Measurements from ENCODE around the gene SP7.

SP7 gene

DNA sequence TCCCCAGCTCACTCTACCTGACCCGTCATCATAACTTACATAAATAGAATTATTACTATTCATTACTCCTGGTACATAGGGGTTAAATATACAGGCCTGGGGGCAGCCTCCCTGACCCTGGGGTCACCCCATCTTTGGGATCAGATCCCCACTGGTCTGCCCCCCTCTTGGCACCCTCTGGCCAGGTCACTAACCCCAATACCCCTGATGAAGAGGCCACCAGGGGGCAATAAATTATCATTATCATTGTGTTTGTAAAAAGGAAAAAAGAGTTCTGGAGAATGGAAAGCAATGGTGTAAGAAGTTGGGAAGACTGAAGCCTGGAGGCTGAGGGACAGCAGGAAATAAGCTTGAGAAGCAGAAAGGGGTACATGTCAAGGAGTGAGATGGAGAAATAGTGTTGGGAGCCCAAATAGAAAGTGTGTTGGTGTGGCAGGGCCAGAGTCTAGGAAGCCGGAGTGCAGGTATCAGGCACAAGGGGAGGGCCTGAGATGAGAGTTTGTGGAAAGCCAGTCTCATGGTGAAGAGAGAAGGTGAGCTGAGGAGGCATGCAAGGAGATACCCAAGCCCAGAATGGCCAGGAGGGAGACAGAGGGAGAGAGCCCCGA, 8.6 kb downstream of the SP7 start:
- H3K4me3 ChIP-seq (ENCODE audit: insufficient read length, low read depth), result no peak overlapping the region
- H3K27me3 ChIP-seq (ENCODE audit: insufficient read depth, insufficient read length), result peaks cover 31% of the 10 kb centered on the region
- no peaks in the 10 kb centered on the region for H3K36me3 ChIP-seq (ENCODE audit: insufficient read depth, insufficient read length, low read length)
- no peaks in the 10 kb centered on the region for H3K9me3 ChIP-seq (ENCODE audit: insufficient read depth, low read length)
- TF ChIP-seq SUZ12 (IDR thresholded peaks at IDR 0.05; ENCODE audit: extremely low read depth, insufficient read depth, insufficient read length), result no peak
- no peak for TF ChIP-seq YY1 (IDR thresholded peaks at IDR 0.05; ENCODE audit: insufficient read depth, insufficient read length)
- H3K4me1 ChIP-seq (ENCODE audit: insufficient read depth, insufficient read length), result peaks cover 12% of the 10 kb centered on the region
- no peak for DNase-seq (ENCODE audit: low read depth, low spot score)
- peak overlapping the region; percentile 52 for H3K9ac ChIP-seq (ENCODE audit: insufficient read length, low read depth)

DNA sequence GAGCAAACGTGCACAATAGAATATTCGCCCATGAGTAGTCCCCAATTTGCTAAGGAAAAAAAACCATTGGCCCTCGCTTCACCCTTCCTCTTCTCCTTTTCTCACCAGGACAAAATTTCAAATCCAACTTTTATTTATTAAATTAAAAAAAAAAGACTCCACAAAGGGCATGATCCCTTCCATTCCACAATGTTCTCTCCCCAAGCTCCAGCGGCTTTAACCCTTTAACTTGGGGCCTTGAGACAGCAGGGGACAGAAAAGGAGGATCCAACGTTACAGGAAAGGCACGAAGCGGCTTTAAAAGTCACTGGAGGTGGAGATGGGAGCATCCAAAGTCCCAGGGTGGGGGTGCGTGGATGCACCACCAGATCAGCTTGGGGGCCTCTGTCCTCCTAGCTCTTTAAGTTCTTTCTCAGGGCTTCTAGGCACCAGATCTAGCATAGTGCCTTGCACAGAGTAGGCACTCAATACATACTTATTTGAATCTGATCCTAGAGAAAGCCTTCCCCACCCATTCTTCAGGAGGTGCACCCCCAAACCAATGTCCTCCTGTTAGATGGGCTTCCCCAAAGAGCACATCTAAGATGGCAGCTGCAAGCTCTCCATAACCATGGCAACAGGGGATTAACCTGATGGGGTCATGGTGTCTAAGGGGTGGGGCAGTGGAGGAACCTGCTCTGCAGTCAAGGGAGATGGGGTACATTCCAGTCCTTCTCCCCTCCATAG, 9.5 kb downstream of the SP7 start:
- no peak for DNase-seq (ENCODE audit: low read depth, low spot score)
- Histone ChIP-seq H3K9ac (ENCODE audit: insufficient read length, low read depth) (peak overlapping the region; percentile 22), H3K4me1 (ENCODE audit: insufficient read depth, insufficient read length) (peaks cover 12% of the 10 kb centered on the region), H3K36me3 (ENCODE audit: insufficient read depth, insufficient read length, low read length) (no peaks in the 10 kb centered on the region), H3K9me3 (ENCODE audit: insufficient read depth, low read length) (no peaks in the 10 kb centered on the region), H3K4me3 (ENCODE audit: insufficient read length, low read depth) (no peak overlapping the region), H3K27me3 (ENCODE audit: insufficient read depth, insufficient read length) (peaks cover 31% of the 10 kb centered on the region)
- TF ChIP-seq SUZ12 (IDR thresholded peaks at IDR 0.05; ENCODE audit: extremely low read depth, insufficient read depth, insufficient read length) (no peak), ZNF274 (IDR thresholded peaks at IDR 0.05; ENCODE audit: low read depth, low read length) (no peak), YY1 (IDR thresholded peaks at IDR 0.05; ENCODE audit: insufficient read depth, insufficient read length) (no peak)

- peak overlapping the region; percentile 79 for H3K9ac ChIP-seq (ENCODE audit: insufficient read length, low read depth)
- TF ChIP-seq SUZ12 (IDR thresholded peaks at IDR 0.05; ENCODE audit: extremely low read depth, insufficient read depth, insufficient read length) (no peak), YY1 (IDR thresholded peaks at IDR 0.05; ENCODE audit: insufficient read depth, insufficient read length) (no peak), ZNF274 (IDR thresholded peaks at IDR 0.05; ENCODE audit: low read depth, low read length) (no peak)
- DNase-seq (ENCODE audit: low read depth, low spot score), result no peak
Measured at GRCh38 chr12:53325511-53326061, 10.6 kb downstream of the SP7 start.

DNA sequence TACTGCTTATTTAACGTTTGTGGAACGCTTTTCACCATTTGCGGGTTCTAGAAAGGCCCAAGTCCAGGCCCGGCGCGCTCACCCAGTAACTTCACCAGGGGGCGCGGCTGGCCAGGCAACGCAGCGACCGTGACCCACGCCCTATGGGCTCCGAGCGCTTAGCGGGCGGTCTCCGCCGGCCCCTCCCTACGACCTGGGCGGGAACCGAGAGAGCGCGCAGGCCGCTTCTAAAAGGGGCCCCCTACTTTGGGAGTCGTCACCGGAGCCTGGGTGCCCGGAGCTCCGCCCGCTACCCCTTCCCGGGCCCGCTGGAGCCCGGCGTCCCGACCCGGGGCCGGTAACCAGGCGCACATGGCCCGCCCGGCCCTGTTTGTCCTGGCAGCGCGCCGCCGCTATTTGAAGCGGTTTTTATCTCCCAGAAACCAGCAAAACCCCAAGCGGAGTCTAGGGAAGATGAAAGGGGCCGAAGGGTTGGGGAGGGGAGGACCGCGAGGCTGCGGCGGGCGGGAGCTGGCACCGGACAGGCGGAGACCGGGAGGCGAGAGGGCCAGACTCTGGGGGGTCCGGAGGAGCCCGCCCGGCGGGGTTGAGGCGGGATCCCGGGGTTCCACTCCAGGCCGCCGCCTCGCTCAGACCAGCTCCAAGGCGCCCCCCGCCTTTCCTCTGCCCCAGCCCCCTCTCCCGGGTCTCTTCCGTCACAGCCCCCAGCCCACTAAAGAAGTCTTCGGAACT, 11.2 kb downstream of the SP7 start:
- TF ChIP-seq ZNF274 (IDR thresholded peaks at IDR 0.05; ENCODE audit: low read depth, low read length) (no peak), SUZ12 (IDR thresholded peaks at IDR 0.05; ENCODE audit: extremely low read depth, insufficient read depth, insufficient read length) (no peak), YY1 (IDR thresholded peaks at IDR 0.05; ENCODE audit: insufficient read depth, insufficient read length) (no peak)
- peaks cover 12% of the 10 kb centered on the region for H3K4me1 ChIP-seq (ENCODE audit: insufficient read depth, insufficient read length)
- H3K9ac ChIP-seq (ENCODE audit: insufficient read length, low read depth), result peak overlapping the region; percentile 74
- DNase-seq (ENCODE audit: low read depth, low spot score), result peak; percentile 80
- H3K4me3 ChIP-seq (ENCODE audit: insufficient read length, low read depth), result peak overlapping the region; percentile 40
- H3K9me3 ChIP-seq (ENCODE audit: insufficient read depth, low read length), result no peaks in the 10 kb centered on the region
- peaks cover 31% of the 10 kb centered on the region for H3K27me3 ChIP-seq (ENCODE audit: insufficient read depth, insufficient read length)
- peaks cover 4% of the 10 kb centered on the region for H3K36me3 ChIP-seq (ENCODE audit: insufficient read depth, insufficient read length, low read length)

More at GRCh38 chr12:53325511-53326061, 10.6 kb downstream of the SP7 start:
- Histone ChIP-seq H3K27me3 (ENCODE audit: insufficient read depth, insufficient read length) (peaks cover 31% of the 10 kb centered on the region), H3K36me3 (ENCODE audit: insufficient read depth, insufficient read length, low read length) (no peaks in the 10 kb centered on the region), H3K4me3 (ENCODE audit: insufficient read length, low read depth) (peak overlapping the region; percentile 40), H3K9me3 (ENCODE audit: insufficient read depth, low read length) (no peaks in the 10 kb centered on the region), H3K4me1 (ENCODE audit: insufficient read depth, insufficient read length) (peaks cover 12% of the 10 kb centered on the region)

DNA sequence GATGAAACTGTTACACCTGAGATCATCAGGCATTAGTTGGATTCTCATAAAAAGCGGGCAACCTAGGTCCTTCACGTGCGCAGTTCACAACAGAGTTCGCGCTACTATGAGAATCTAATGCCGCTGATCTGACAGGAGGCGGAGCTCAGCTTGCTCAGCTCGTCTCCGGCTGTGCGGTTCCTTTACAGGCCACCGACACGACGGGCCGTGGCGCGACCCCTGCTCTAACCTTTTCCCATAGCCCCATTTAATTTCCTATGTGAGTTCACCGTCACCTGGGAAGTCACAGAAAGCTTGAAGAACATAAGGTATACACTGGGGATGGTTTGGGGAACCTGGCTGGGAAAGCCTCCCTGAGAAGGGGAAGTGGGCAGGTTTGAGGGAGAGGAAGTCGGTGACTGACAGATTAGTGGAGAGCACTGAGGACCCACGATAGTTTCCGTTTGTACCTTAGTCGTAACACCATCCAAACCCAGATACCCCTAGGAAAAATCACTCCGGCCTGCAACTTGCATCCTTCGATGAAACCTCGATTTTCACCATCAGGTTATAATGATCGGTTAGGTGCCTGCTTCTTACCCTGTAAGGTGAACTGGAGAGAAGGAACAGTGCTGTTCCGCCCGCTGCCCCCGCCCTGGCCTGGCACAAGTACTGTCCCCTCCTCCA, 11.9 kb downstream of the SP7 start:
- peaks cover 9% of the 10 kb centered on the region for H3K4me1 ChIP-seq (ENCODE audit: insufficient read depth, insufficient read length)
- peaks cover 31% of the 10 kb centered on the region for H3K27me3 ChIP-seq (ENCODE audit: insufficient read depth, insufficient read length)
- H3K4me3 ChIP-seq (ENCODE audit: insufficient read length, low read depth), result peak overlapping the region; percentile 40
- TF ChIP-seq SUZ12 (IDR thresholded peaks at IDR 0.05; ENCODE audit: extremely low read depth, insufficient read depth, insufficient read length), result no peak
- no peak for TF ChIP-seq ZNF274 (IDR thresholded peaks at IDR 0.05; ENCODE audit: low read depth, low read length)
- no peak for TF ChIP-seq YY1 (IDR thresholded peaks at IDR 0.05; ENCODE audit: insufficient read depth, insufficient read length)
- H3K9me3 ChIP-seq (ENCODE audit: insufficient read depth, low read length), result no peaks in the 10 kb centered on the region
- no peak for DNase-seq (ENCODE audit: low read depth, low spot score)
- H3K36me3 ChIP-seq (ENCODE audit: insufficient read depth, insufficient read length, low read length), result peaks cover 7% of the 10 kb centered on the region
- peak overlapping the region; percentile 65 for H3K9ac ChIP-seq (ENCODE audit: insufficient read length, low read depth)

DNA sequence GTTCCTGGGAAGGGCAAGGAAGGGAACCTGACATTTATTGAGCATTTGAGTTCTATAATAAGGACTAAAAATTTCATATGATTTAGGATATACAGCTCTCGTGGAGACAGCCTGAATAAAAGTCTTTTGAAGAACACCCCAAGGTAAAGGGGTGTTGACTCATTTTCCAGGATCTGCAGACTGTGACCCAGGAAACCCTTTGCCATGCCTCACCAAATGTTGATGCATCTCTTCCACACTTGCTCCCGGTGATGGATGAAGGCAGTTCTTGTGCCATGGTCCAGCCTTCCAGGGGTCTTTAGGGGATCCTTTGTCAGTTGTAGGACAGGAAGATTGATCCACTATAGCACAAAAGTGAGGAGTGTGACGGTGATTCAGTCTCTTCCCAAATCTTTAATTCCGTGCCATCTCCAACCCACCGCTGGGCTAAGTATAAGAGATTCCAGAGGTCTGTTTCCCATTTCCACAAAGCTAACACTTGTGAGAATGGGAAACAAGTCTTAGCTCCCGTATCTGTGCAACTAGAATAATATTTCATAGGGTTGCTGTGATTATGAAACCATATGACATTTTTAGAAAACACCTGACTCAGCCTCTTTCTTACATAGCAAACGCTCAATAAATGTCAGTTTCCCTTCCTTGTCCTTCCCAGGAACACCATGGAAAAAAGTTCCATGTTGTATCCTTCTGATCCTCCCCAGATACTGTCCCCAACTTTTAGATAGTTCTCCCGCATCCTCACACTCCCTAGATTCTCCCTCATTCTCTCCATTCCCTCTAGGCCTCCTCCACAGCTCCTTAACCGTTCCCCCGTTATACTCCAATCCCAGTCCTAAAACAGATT, 15.6 kb downstream of the SP7 start:
- Histone ChIP-seq H3K4me3 (ENCODE audit: insufficient read length, low read depth) (peak overlapping the region; percentile 82), H3K27me3 (ENCODE audit: insufficient read depth, insufficient read length) (peaks cover under 1% of the 10 kb centered on the region), H3K4me1 (ENCODE audit: insufficient read depth, insufficient read length) (peaks cover 5% of the 10 kb centered on the region), H3K9ac (ENCODE audit: insufficient read length, low read depth) (peak overlapping the region; percentile 95), H3K9me3 (ENCODE audit: insufficient read depth, low read length) (no peaks in the 10 kb centered on the region), H3K36me3 (ENCODE audit: insufficient read depth, insufficient read length, low read length) (peaks cover 35% of the 10 kb centered on the region)
- DNase-seq (ENCODE audit: low read depth, low spot score), result no peak
- TF ChIP-seq SUZ12 (IDR thresholded peaks at IDR 0.05; ENCODE audit: extremely low read depth, insufficient read depth, insufficient read length), result no peak
- TF ChIP-seq ZNF274 (IDR thresholded peaks at IDR 0.05; ENCODE audit: low read depth, low read length), result no peak
- no peak for TF ChIP-seq YY1 (IDR thresholded peaks at IDR 0.05; ENCODE audit: insufficient read depth, insufficient read length)

Data from NT2/D1 (cell line).